Colonic mucosa (tissue), 4 donors: ENCODE measurements around the gene CCNE1. TPM values are rescaled to one million over a fixed set of nuclear protein-coding genes. Genes with fewer than 3 reads are reported as not detected.

ENCODE experiments used
- DNase-seq: peaks from one replicate; pipeline ENCODE4 v3.0.0-alpha.2; 2020
- H3K27ac ChIP-seq: fragments of 200-600 bp; one replicate; pipeline ENCODE4 v1.8.0; 2021
- H3K27me3 ChIP-seq: fragments of 200-600 bp; one replicate; pipeline ENCODE4 v1.8.0; 2021
- H3K36me3 ChIP-seq: fragments of 200-600 bp; one replicate; pipeline ENCODE4 v1.8.0; 2021
- H3K4me1 ChIP-seq: fragments of 200-600 bp; one replicate; pipeline ENCODE4 v1.8.0; 2021; ENCODE audit warnings: mild to moderate bottlenecking
- H3K4me3 ChIP-seq: fragments of 200-600 bp; one replicate; pipeline ENCODE4 v1.8.0; 2021
- H3K9ac ChIP-seq, 2 donors: one replicate each; pipeline ENCODE4 v1.7.0; 2013; ENCODE audit warnings: control low read depth in 2 of 2, low read depth in 2 of 2, low read length in 2 of 2
- H3K9me3 ChIP-seq: fragments of 200-600 bp; one replicate; pipeline ENCODE4 v1.8.0; 2021
- intact Hi-C: fragments of 100-400 bp; cut with DNase I; formaldehyde crosslinking; loops from one replicate; pipeline ENCODE4 v1.14.1; 2022
- total RNA-seq, 2 donors: library from RNA; stranded (reverse); fragmentation: NEBNext Ultra II Directional in 1 of 2; extraction: Animal tissue kit (Norgen Biotek cat#: 25700) in 1 of 2; gene quantifications; one replicate each; pipeline ENCODE4 v1.2.1, GENCODE V29; 2021
- TF ChIP-seq, protein P1 (sequence below): fragments of 200-600 bp; IDR thresholded peaks from one replicate; pipeline ENCODE4 v1.8.0; 2022; ENCODE audit warnings: antibody characterized with exemption, mild to moderate bottlenecking
- donor health status: healthy.
- donor health status: DM: no; HTN: no; CAD: no.
- donor health status: DM: no; HTN: no; CAD: no.

Gene CCNE1
- total RNA-seq, 2 donors from 2014 or later = 5.1 to 10.6 TPM

GRCh38 chr19:29773141-29773540, 38.6 kb upstream of the CCNE1 start:
- no peaks in the 10 kb centered on the region for H3K9me3 ChIP-seq
- DNase-seq = no peak
- no peak overlapping the region for H3K4me3 ChIP-seq
- H3K4me1 ChIP-seq = no peaks in the 10 kb centered on the region
- intact Hi-C loops = no loop called here
- H3K36me3 ChIP-seq = no peaks in the 10 kb centered on the region
- no peak overlapping the region for H3K27ac ChIP-seq
- no peak overlapping the region for H3K9ac ChIP-seq
- TF ChIP-seq, protein P1, sequence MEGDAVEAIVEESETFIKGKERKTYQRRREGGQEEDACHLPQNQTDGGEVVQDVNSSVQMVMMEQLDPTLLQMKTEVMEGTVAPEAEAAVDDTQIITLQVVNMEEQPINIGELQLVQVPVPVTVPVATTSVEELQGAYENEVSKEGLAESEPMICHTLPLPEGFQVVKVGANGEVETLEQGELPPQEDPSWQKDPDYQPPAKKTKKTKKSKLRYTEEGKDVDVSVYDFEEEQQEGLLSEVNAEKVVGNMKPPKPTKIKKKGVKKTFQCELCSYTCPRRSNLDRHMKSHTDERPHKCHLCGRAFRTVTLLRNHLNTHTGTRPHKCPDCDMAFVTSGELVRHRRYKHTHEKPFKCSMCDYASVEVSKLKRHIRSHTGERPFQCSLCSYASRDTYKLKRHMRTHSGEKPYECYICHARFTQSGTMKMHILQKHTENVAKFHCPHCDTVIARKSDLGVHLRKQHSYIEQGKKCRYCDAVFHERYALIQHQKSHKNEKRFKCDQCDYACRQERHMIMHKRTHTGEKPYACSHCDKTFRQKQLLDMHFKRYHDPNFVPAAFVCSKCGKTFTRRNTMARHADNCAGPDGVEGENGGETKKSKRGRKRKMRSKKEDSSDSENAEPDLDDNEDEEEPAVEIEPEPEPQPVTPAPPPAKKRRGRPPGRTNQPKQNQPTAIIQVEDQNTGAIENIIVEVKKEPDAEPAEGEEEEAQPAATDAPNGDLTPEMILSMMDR = no peak
- H3K27me3 ChIP-seq = no peaks in the 10 kb centered on the region

DNA sequence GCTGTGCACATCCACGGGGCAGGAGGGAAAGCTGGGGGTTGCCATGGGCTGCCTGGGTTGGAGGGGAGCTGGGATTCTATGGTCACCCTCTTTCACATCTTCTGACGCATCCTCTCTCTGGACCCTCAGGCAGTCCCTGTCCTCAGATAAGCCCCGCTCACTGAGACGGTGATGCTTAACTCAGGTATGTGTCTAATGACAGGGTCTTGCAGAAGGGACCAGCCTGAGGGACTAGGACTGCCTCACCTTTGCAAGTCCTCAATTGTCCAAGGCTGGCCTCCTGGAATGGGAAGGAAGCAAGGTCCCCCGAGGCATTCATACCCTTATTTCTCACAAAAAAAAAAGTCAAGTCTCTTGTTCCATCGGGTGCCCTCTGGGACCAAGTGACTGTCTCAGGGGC, 37.7 kb upstream of the CCNE1 start:
- TF ChIP-seq, protein P1 = no peak
- Histone ChIP-seq H3K9me3 (no peaks in the 10 kb centered on the region), H3K4me1 (no peaks in the 10 kb centered on the region), H3K36me3 (no peaks in the 10 kb centered on the region), H3K4me3 (no peak overlapping the region), H3K27me3 (no peaks in the 10 kb centered on the region), H3K27ac (no peak overlapping the region), H3K9ac (no peak overlapping the region)
- intact Hi-C loops = no loop called here
- DNase-seq = no peak

DNA sequence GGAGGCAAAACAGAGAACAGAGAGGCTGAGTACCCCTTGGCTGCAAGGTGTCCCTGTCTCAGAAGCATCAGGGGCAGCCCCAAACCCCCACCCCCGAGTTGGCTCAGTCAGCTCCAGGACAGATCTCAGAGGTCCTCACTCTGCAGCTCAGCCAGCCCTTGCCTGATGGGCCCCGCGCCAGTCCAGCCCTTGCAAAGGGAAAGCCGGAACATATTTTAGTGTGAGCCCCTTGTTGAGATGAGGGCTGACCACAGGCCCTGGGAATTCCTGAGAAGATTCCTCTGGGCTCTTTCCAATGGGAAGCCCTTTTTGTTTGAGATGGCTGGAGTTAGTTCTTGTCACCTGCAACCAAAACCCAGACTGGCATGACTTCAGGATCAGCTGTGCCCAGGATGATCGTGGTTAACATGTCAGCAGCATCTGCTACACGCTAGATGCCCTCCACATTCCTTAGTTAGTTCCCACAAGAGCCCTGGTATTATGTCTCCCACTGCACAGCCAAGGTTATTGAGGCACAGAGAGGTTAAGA, 33.9 kb upstream of the CCNE1 start:
- Histone ChIP-seq H3K27me3 (no peaks in the 10 kb centered on the region), H3K4me1 (no peaks in the 10 kb centered on the region), H3K9me3 (no peaks in the 10 kb centered on the region), H3K27ac (no peak overlapping the region), H3K9ac (no peak overlapping the region), H3K4me3 (no peak overlapping the region), H3K36me3 (no peaks in the 10 kb centered on the region)
- DNase-seq = no peak
- intact Hi-C loops = no loop called here
- TF ChIP-seq, protein P1 = no peak

DNA sequence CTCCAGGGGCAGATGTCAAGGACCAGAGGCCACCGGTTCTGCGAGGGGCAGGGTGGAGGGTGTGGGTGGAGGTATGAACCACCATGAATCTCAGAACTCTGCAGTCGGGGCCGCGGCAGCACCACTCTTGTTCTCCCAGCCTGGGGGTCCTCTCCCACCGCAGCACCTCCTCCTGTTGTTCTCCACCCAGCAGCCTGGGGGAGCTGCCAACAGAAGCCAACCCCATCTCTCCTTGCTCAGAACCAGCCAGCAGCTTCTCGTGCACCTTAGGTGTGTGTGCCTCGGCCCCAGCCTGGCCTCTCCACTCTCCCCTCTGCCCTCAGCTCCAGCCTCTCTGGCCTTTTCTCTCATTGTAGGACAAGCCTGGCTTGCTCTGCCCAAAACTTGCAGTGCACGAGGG, 31.9 kb upstream of the CCNE1 start:
- TF ChIP-seq, protein P1 = no peak
- no peaks in the 10 kb centered on the region for H3K36me3 ChIP-seq
- no peaks in the 10 kb centered on the region for H3K9me3 ChIP-seq
- intact Hi-C loops = no loop called here
- H3K4me3 ChIP-seq = no peak overlapping the region
- H3K27ac ChIP-seq = no peak overlapping the region
- no peak for DNase-seq
- no peaks in the 10 kb centered on the region for H3K27me3 ChIP-seq
- no peaks in the 10 kb centered on the region for H3K4me1 ChIP-seq
- H3K9ac ChIP-seq = no peak overlapping the region

DNA sequence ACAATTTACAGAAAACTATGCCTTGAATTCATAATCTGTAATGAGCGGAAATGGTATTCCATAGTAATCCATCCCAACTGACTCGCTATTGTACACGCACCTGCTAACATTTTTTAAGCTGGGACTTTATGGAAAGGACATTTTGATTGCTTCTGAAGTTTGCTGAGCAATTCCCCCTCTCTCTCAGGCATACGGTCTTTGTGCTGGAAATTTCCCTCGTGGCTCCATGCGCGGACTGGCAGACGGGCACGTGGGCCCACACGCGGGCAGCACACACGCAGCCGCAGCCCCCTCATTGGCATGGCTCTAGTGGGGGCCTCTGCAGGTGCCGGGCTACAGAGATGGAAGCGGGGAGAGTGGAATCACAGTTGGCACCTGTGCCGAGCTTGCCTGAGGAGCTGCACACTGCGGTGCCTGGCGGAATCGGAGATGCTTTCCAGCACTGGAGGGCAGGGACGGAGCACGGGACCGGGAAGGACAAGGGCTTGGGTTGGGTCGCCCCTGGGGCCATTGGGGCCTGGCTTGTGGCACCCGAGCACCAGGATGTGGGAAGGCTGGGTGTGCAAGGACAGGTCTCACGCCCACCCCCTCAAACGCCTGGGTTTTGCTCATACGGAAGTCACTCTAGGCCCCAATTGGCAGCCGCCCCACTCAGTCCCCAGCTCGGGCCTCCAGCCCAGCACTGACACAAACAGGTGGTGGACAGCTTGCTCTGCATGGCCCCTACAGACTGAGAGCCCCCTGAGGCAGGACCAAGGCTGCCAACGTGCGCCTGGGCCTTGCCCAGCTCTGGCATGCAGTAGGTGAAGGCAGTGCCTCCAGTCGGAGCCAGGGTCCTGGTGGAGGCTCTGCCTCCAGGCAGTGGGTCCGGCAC, 30.2 kb upstream of the CCNE1 start:
- no peak overlapping the region for H3K4me3 ChIP-seq
- TF ChIP-seq, protein P1 = no peak
- DNase-seq = no peak
- no peak overlapping the region for H3K9ac ChIP-seq
- intact Hi-C loops = no loop called here
- H3K36me3 ChIP-seq = no peaks in the 10 kb centered on the region
- no peaks in the 10 kb centered on the region for H3K9me3 ChIP-seq
- H3K4me1 ChIP-seq = no peaks in the 10 kb centered on the region
- H3K27ac ChIP-seq = no peak overlapping the region
- no peaks in the 10 kb centered on the region for H3K27me3 ChIP-seq
